Endothelial cell of umbilical vein (primary cell): ENCODE data around the gene NAMPT.

ENCODE experiments used
- CTCF ChIP-seq, 2 donors: IDR thresholded peaks; 1 replicate in 1 of 2; 2 replicates in 1 of 2; pipeline ENCODE4 v1.5.1; 2011; ENCODE audit warnings: low read length in 2 of 2, mild to moderate bottlenecking in 2 of 2, moderate library complexity in 2 of 2, control low read depth in 1 of 2, inconsistent platforms in 1 of 2, low read depth in 1 of 2; ENCODE audit not compliant: insufficient read depth in 1 of 2; ENCODE audit errors: extremely low read depth in 1 of 2
- EZH2 ChIP-seq: IDR thresholded peaks from 2 replicates; pipeline ENCODE4 v1.6.1; 2012; ENCODE audit warnings: borderline replicate concordance, low read depth, mild to moderate bottlenecking, moderate library complexity, low read length, inconsistent platforms; ENCODE audit not compliant: severe bottlenecking
- FOS ChIP-seq: IDR thresholded peaks from 2 replicates; pipeline ENCODE4 v1.6.1; 2011; ENCODE audit warnings: mild to moderate bottlenecking, low read length, moderate library complexity, borderline replicate concordance; ENCODE audit not compliant: insufficient read depth
- GATA2 ChIP-seq: IDR thresholded peaks from 2 replicates; pipeline ENCODE4 v1.7.0; 2011; ENCODE audit warnings: low read depth, mild to moderate bottlenecking, moderate library complexity, mixed read lengths, low read length; ENCODE audit not compliant: insufficient read length, insufficient read depth
- JUN ChIP-seq: IDR thresholded peaks from 2 replicates; pipeline ENCODE4 v1.6.1; 2011; ENCODE audit warnings: borderline replicate concordance, low read depth; ENCODE audit not compliant: insufficient read length, insufficient read depth
- MAX ChIP-seq: IDR thresholded peaks from 2 replicates; pipeline ENCODE4 v1.6.1; 2011; ENCODE audit not compliant: insufficient read depth, insufficient read length
- MYC ChIP-seq: IDR thresholded peaks from one replicate; pipeline ENCODE4 v1.6.1; 2011; ENCODE audit warnings: mild to moderate bottlenecking, low read depth, low read length
- POLR2A ChIP-seq: IDR thresholded peaks from 2 replicates; pipeline ENCODE4 v1.6.1; 2012; ENCODE audit warnings: low read depth, mild to moderate bottlenecking, control low read depth, low read length
- POLR2AphosphoS5 ChIP-seq: IDR thresholded peaks from 2 replicates; pipeline ENCODE4 v1.6.1; 2012; ENCODE audit warnings: low read depth, mild to moderate bottlenecking, control low read depth, low read length, moderate library complexity; ENCODE audit not compliant: insufficient read depth

- no peak for TF ChIP-seq CTCF (IDR thresholded peaks at IDR 0.05; ENCODE audit: extremely low read depth in 1 of 2, insufficient read depth in 1 of 2, low read depth in 1 of 2, low read length in 2 of 2)
- TF ChIP-seq POLR2A: no peak
- no peak for TF ChIP-seq EZH2
- TF ChIP-seq GATA2: no peak
- TF ChIP-seq POLR2AphosphoS5: no peak
- no peak for TF ChIP-seq MYC
- TF ChIP-seq FOS: no peak
- no peak for TF ChIP-seq MAX
- no peak for TF ChIP-seq JUN
Observed at GRCh38 chr7:106223156-106223555, 61.6 kb downstream of the NAMPT start.
